A549 (cell line): ENCODE data around the gene PCDHGB2. TPM values are rescaled to one million over a fixed set of nuclear protein-coding genes. Genes with fewer than 3 reads are reported as not detected.

Source experiments
- ATAC-seq, 2 experiments: fragments of 200-7000 bp in 1 of 2; fragments of >200 bp in 1 of 2; cut with Nextera tagmentation in 1 of 2; cut with Tn5 transposase in 1 of 2; 3 replicates each; pipeline versions ENCODE4 v1.8.0 to v1.9.1; 2018 to 2020; ENCODE audit warnings: mild to moderate bottlenecking in 1 of 2, moderate library complexity in 1 of 2
- CTCF ChIA-PET: fragments of 300-600 bp; sonication (Branson Sonifier 250); formaldehyde crosslinking; extraction: SDS; loops from one replicate; lab custom pipeline; 2021; ENCODE audit warnings: antibody characterized with exemption, inconsistent platforms; lab: Yijun Ruan, JAX
- POLR2A ChIA-PET: fragments of 350-600 bp; formaldehyde crosslinking; extraction: SDS; loops from one replicate; lab custom pipeline; 2021; ENCODE audit warnings: antibody characterized with exemption, inconsistent platforms; lab: Yijun Ruan, JAX
- DNase-seq, 2 experiments: peaks; one replicate each; pipeline versions ENCODE4 v3.0.0 to v3.0.0-alpha.2; 2011 to 2016; ENCODE audit warnings: low read depth in 1 of 2, low spot score in 1 of 2
- FAIRE-seq: peaks from 2 replicates; lab custom pipeline; 2011; peaks lifted over from hg19 to GRCh38; lab: Jason Lieb, UNC
- H3K27ac ChIP-seq, 2 experiments: fragments of >200 bp; sonication (Bioruptor Twin); formaldehyde crosslinking; 3 replicates each; pipeline ENCODE4 v1.5.1; 2016 to 2017
- H3K4me1 ChIP-seq: fragments of >200 bp; sonication (Bioruptor Twin); formaldehyde crosslinking; 3 replicates; pipeline ENCODE4 v1.6.1; 2016
- H3K4me2 ChIP-seq: fragments of >200 bp; sonication (Bioruptor Twin); formaldehyde crosslinking; 3 replicates; pipeline ENCODE4 v1.6.1; 2016
- H3K4me3 ChIP-seq: fragments of >200 bp; sonication (Bioruptor Twin); formaldehyde crosslinking; 3 replicates; pipeline ENCODE4 v1.5.1; 2016
- H3K9me3 ChIP-seq: fragments of >200 bp; sonication (Bioruptor Twin); formaldehyde crosslinking; 3 replicates; pipeline ENCODE4 v1.6.1; 2016
- BHLHE40 ChIP-seq: IDR thresholded peaks from 2 replicates; pipeline ENCODE4 v1.6.1; 2012; ENCODE audit warnings: low read depth, low read length, inconsistent platforms
- CBX8 ChIP-seq: fragments of 200-600 bp; sonication (generic); IDR thresholded peaks from 2 replicates; pipeline ENCODE4 v1.6.1; 2016
- CEBPB ChIP-seq, 2 experiments: fragments of >200 bp in 1 of 2; sonication (Bioruptor Twin) in 1 of 2; formaldehyde crosslinking in 1 of 2; IDR thresholded peaks; 2 replicates each; pipeline ENCODE4 v1.6.1; 2012 to 2016
- CHD2 ChIP-seq: fragments of 150-350 bp; IDR thresholded peaks from 2 replicates; pipeline ENCODE4 v1.6.1; 2014; ENCODE audit warnings: low read length; ENCODE audit not compliant: partially characterized antibody
- CHD4 ChIP-seq: fragments of 200-600 bp; sonication (generic); IDR thresholded peaks from 2 replicates; pipeline ENCODE4 v1.6.1; 2016; ENCODE audit warnings: antibody characterized with exemption, mild to moderate bottlenecking, borderline replicate concordance
- EHMT2 ChIP-seq: fragments of 200-600 bp; sonication (generic); IDR thresholded peaks from 2 replicates; pipeline ENCODE4 v1.6.1; 2016; ENCODE audit warnings: antibody characterized with exemption, low read depth, mild to moderate bottlenecking, moderate library complexity
- FOSB ChIP-seq: fragments of 250-450 bp; sonication (Bioruptor Pico); IDR thresholded peaks from 2 replicates; pipeline ENCODE4 v1.5.0; 2020; ENCODE audit warnings: mild to moderate bottlenecking, moderate library complexity
- FOSL2 ChIP-seq, 2 experiments: fragments of 450-650 bp in 1 of 2; fragments of >200 bp in 1 of 2; sonication (Bioruptor Twin) in 1 of 2; formaldehyde crosslinking; IDR thresholded peaks; 2 replicates each; pipeline versions ENCODE4 v1.5.0 to v1.6.1; 2016 to 2020; ENCODE audit warnings: mild to moderate bottlenecking in 1 of 2, moderate library complexity in 1 of 2
- FOXS1 ChIP-seq: fragments of 250-450 bp; sonication (Bioruptor Pico); IDR thresholded peaks from 2 replicates; pipeline ENCODE4 v1.5.0; 2020; ENCODE audit warnings: mild to moderate bottlenecking, moderate library complexity
- GATA3 ChIP-seq: IDR thresholded peaks from 2 replicates; pipeline ENCODE4 v1.6.1; 2012; ENCODE audit warnings: borderline replicate concordance
- JUNB ChIP-seq: fragments of >200 bp; sonication (Bioruptor Twin); formaldehyde crosslinking; IDR thresholded peaks from 2 replicates; pipeline ENCODE4 v1.6.1; 2016
- KDM1A ChIP-seq: fragments of 200-600 bp; sonication (generic); IDR thresholded peaks from 2 replicates; pipeline ENCODE4 v1.6.1; 2016; ENCODE audit warnings: low read depth, mild to moderate bottlenecking
- MAX ChIP-seq: IDR thresholded peaks from 2 replicates; pipeline ENCODE4 v1.6.1; 2012
- MYC ChIP-seq: IDR thresholded peaks from 2 replicates; pipeline ENCODE4 v1.6.1; 2012; ENCODE audit warnings: mild to moderate bottlenecking, inconsistent platforms, low read length, improper control_type of control experiment, borderline replicate concordance
- NPAS2 ChIP-seq: fragments of 250-450 bp; sonication (Bioruptor Pico); IDR thresholded peaks from 2 replicates; pipeline ENCODE4 v1.8.0; 2022; ENCODE audit warnings: mild to moderate bottlenecking, moderate library complexity, borderline replicate concordance
- NR3C1 ChIP-seq: fragments of >200 bp; sonication (Bioruptor Twin); formaldehyde crosslinking; IDR thresholded peaks from 3 replicates; pipeline ENCODE4 v1.6.1; 2017
- RAD21 ChIP-seq, 2 experiments: fragments of >200 bp in 1 of 2; sonication (Bioruptor Twin) in 1 of 2; formaldehyde crosslinking in 1 of 2; IDR thresholded peaks in 1 of 2; conservative IDR thresholded peaks in 1 of 2; 2 replicates in 1 of 2; 3 replicates in 1 of 2; pipeline ENCODE4 v1.6.1; 2012 to 2018; ENCODE audit warnings: inconsistent platforms in 1 of 2
- RFX5 ChIP-seq: fragments of 450-650 bp; IDR thresholded peaks from 2 replicates; pipeline ENCODE4 v1.7.1; 2014; ENCODE audit warnings: antibody characterized with exemption, mild to moderate bottlenecking, moderate library complexity
- RNF2 ChIP-seq: fragments of 200-600 bp; sonication (generic); IDR thresholded peaks from 2 replicates; pipeline ENCODE4 v1.6.1; 2016; ENCODE audit warnings: low read depth, mild to moderate bottlenecking, antibody characterized with exemption, moderate library complexity, borderline replicate concordance
- SMC3 ChIP-seq: fragments of >200 bp; sonication (Bioruptor Twin); formaldehyde crosslinking; IDR thresholded peaks from 3 replicates; pipeline ENCODE4 v1.6.1; 2018; ENCODE audit warnings: inconsistent platforms
- TP53 ChIP-seq: fragments of 250-450 bp; sonication (Bioruptor Pico); IDR thresholded peaks from 2 replicates; pipeline ENCODE4 v1.5.0; 2021; ENCODE audit warnings: mild to moderate bottlenecking, moderate library complexity
- ZC3H11A ChIP-seq: fragments of 450-650 bp; IDR thresholded peaks from 2 replicates; pipeline ENCODE4 v1.6.1; 2014; ENCODE audit warnings: antibody characterized with exemption, mild to moderate bottlenecking
- ZFP36 ChIP-seq: fragments of 450-650 bp; IDR thresholded peaks from 2 replicates; pipeline ENCODE4 v1.6.1; 2014; ENCODE audit warnings: borderline replicate concordance; ENCODE audit not compliant: partially characterized antibody
- ZSCAN20 ChIP-seq: fragments of 250-450 bp; sonication (Bioruptor Pico); IDR thresholded peaks from 2 replicates; pipeline ENCODE4 v1.8.0; 2022; ENCODE audit warnings: mild to moderate bottlenecking, moderate library complexity
- WGBS: methylation state at CpG from one replicate; pipeline ENCODE4 v1.1.6; 2017; ENCODE audit errors: missing lambda C conversion rate; 5-methylcytosine and 5-hydroxymethylcytosine counted together
- polyA plus RNA-seq, 4 experiments: library from polyadenylated mRNA; depleted of rRNA in 3 of 4; stranded (reverse); fragments of >200 nt; fragmentation: RNase III in 1 of 4; extraction: RNeasy Plus Mini Kit Qiagen cat#74134 plus additional on column Dnase treatment in 1 of 4; gene quantifications; 2 replicates in 3 of 4; 3 replicates in 1 of 4; pipeline ENCODE4 v1.2.3, GENCODE V29; 2011 to 2017
- TF ChIP-seq, protein P1 (sequence below): fragments of >200 bp; sonication (Bioruptor Twin); formaldehyde crosslinking; IDR thresholded peaks from 3 replicates; pipeline ENCODE4 v1.5.1; 2016
- TF ChIP-seq, protein P2 (sequence below): fragments of 250-450 bp; sonication (Bioruptor Pico); IDR thresholded peaks from 2 replicates; pipeline ENCODE4 v1.5.0; 2020; ENCODE audit warnings: low read depth, mild to moderate bottlenecking, moderate library complexity
- TF ChIP-seq, protein P3 (sequence below): fragments of 150-350 bp; IDR thresholded peaks from 2 replicates; pipeline ENCODE4 v1.6.1; 2014; ENCODE audit warnings: low read depth, mild to moderate bottlenecking, low read length
- TF ChIP-seq, protein P4 (sequence below): fragments of >200 bp; sonication (Bioruptor Twin); formaldehyde crosslinking; IDR thresholded peaks from 2 replicates; pipeline ENCODE4 v1.6.1; 2016
- TF ChIP-seq, protein P5 (sequence below): fragments of >200 bp; sonication (Bioruptor Twin); formaldehyde crosslinking; IDR thresholded peaks from 3 replicates; pipeline ENCODE4 v1.6.1; 2016

The PCDHGB2 gene
- polyA plus RNA-seq, 2 of the 4 experiments (the other 2 are of a cell fraction), result 0.04 to 0.36 TPM

- CTCF ChIA-PET, result interaction anchor here (1.3 to 3.0 kb wide), 4 partner anchors 9 to 212 kb away, joined by 3 to 13 read pairs (median 4); partner anchors contain the start of gene PCDHGA5
- Histone ChIP-seq H3K4me1 (no peaks in the 10 kb centered on the region), H3K9me3 (peaks cover 58% of the 10 kb centered on the region), H3K27ac (no peak overlapping the region), H3K4me3 (no peak overlapping the region), H3K4me2 (no peak overlapping the region)
- 74% methylated on average over 24 of the region's 24 CpGs for WGBS
- ATAC-seq (no peak), FAIRE-seq (no peak), DNase-seq (no peak)
- POLR2A ChIA-PET, result no interaction called here
- TF ChIP-seq, protein P1, sequence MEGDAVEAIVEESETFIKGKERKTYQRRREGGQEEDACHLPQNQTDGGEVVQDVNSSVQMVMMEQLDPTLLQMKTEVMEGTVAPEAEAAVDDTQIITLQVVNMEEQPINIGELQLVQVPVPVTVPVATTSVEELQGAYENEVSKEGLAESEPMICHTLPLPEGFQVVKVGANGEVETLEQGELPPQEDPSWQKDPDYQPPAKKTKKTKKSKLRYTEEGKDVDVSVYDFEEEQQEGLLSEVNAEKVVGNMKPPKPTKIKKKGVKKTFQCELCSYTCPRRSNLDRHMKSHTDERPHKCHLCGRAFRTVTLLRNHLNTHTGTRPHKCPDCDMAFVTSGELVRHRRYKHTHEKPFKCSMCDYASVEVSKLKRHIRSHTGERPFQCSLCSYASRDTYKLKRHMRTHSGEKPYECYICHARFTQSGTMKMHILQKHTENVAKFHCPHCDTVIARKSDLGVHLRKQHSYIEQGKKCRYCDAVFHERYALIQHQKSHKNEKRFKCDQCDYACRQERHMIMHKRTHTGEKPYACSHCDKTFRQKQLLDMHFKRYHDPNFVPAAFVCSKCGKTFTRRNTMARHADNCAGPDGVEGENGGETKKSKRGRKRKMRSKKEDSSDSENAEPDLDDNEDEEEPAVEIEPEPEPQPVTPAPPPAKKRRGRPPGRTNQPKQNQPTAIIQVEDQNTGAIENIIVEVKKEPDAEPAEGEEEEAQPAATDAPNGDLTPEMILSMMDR, result no peak
- TF ChIP-seq EHMT2, result no peak
- TF ChIP-seq MYC, result no peak
- TF ChIP-seq NPAS2 (CRISPR knock-in tag), result no peak
- no peak for TF ChIP-seq ZC3H11A
- TF ChIP-seq FOXS1 (CRISPR knock-in tag), result no peak
- TF ChIP-seq GATA3, result no peak
- no peak for TF ChIP-seq KDM1A
- no peak for TF ChIP-seq BHLHE40
- no peak for TF ChIP-seq JUNB
- TF ChIP-seq CBX8, result no peak
- TF ChIP-seq SMC3, result no peak
- no peak for TF ChIP-seq FOSB
- no peak for TF ChIP-seq RFX5
- TF ChIP-seq, protein P2, sequence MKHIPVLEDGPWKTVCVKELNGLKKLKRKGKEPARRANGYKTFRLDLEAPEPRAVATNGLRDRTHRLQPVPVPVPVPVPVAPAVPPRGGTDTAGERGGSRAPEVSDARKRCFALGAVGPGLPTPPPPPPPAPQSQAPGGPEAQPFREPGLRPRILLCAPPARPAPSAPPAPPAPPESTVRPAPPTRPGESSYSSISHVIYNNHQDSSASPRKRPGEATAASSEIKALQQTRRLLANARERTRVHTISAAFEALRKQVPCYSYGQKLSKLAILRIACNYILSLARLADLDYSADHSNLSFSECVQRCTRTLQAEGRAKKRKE (CRISPR knock-in tag), result no peak
- TF ChIP-seq MAX, result no peak
- TF ChIP-seq TP53 (CRISPR knock-in tag), result no peak
These were observed 4.2 kb upstream of the PCDHGB2 start for GRCh38 chr5:141355641-141356040.

- DNase-seq (no peak), FAIRE-seq (no peak), ATAC-seq (no peak)
- ChIA-PET CTCF (interaction anchor here (1.3 to 3.0 kb wide), 4 partner anchors 8 to 211 kb away, joined by 3 to 13 read pairs (median 4); partner anchors contain the start of gene PCDHGA5), POLR2A (no interaction called here)
- no peaks in the 10 kb centered on the region for H3K4me1 ChIP-seq
- TF ChIP-seq ZFP36 (no peak), FOSL2 (IDR thresholded peaks at IDR 0.05) (no peak), FOSL2 (CRISPR knock-in tag; IDR thresholded peaks at IDR 0.05) (no peak), RNF2 (no peak), NR3C1 (no peak), CHD2 (no peak), CEBPB (IDR thresholded peaks at IDR 0.05) (no peak), CHD4 (no peak), ZSCAN20 (no peak), RAD21 (conservative IDR thresholded peaks at IDR 0.05 in 1 of 2, IDR thresholded peaks at IDR 0.05 in 1 of 2) (no peak)
- TF ChIP-seq, protein P3, sequence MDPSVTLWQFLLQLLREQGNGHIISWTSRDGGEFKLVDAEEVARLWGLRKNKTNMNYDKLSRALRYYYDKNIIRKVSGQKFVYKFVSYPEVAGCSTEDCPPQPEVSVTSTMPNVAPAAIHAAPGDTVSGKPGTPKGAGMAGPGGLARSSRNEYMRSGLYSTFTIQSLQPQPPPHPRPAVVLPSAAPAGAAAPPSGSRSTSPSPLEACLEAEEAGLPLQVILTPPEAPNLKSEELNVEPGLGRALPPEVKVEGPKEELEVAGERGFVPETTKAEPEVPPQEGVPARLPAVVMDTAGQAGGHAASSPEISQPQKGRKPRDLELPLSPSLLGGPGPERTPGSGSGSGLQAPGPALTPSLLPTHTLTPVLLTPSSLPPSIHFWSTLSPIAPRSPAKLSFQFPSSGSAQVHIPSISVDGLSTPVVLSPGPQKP, result no peak
- TF ChIP-seq, protein P4, sequence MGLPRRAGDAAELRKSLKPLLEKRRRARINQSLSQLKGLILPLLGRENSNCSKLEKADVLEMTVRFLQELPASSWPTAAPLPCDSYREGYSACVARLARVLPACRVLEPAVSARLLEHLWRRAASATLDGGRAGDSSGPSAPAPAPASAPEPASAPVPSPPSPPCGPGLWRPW, result no peak
- TF ChIP-seq, protein P5, sequence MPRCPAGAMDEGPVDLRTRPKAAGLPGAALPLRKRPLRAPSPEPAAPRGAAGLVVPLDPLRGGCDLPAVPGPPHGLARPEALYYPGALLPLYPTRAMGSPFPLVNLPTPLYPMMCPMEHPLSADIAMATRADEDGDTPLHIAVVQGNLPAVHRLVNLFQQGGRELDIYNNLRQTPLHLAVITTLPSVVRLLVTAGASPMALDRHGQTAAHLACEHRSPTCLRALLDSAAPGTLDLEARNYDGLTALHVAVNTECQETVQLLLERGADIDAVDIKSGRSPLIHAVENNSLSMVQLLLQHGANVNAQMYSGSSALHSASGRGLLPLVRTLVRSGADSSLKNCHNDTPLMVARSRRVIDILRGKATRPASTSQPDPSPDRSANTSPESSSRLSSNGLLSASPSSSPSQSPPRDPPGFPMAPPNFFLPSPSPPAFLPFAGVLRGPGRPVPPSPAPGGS, result no peak
- H3K9me3 ChIP-seq, result peaks cover 58% of the 10 kb centered on the region
- no peak overlapping the region for H3K4me3 ChIP-seq
- no peak overlapping the region for H3K4me2 ChIP-seq
- H3K27ac ChIP-seq, result no peak overlapping the region
- WGBS, result 52% methylated on average over 5 of the region's 5 CpGs
These were observed 3.7 kb upstream of the PCDHGB2 start for GRCh38 chr5:141356133-141356532.
